Measurements from ENCODE around the gene FLYWCH2. TPM values are rescaled to one million over a fixed set of nuclear protein-coding genes. Genes with fewer than 3 reads are reported as not detected.

FLYWCH2 gene
- total and polyA plus RNA-seq, 2 of the 13 experiments (the other 11 are each of a cell fraction or from before 2014, with no cell fraction given) = 16.9 to 19.8 TPM

- TF ChIP-seq ZNF512B (CRISPR knock-in tag; IDR thresholded peaks at IDR 0.05; ENCODE audit: borderline replicate concordance) (no peak), GATAD2A (CRISPR knock-in tag; IDR thresholded peaks at IDR 0.05) (no peak), ZNF570 (CRISPR knock-in tag; IDR thresholded peaks at IDR 0.05; ENCODE audit: borderline replicate concordance) (no peak), NFE2L2 (IDR thresholded peaks at IDR 0.05; ENCODE audit: low read length) (no peak), ZBTB4 (CRISPR knock-in tag; IDR thresholded peaks at IDR 0.05; ENCODE audit: borderline replicate concordance) (no peak), NR3C1 (CRISPR knock-in tag; IDR thresholded peaks at IDR 0.05) (no peak), PRDM10 (CRISPR knock-in tag; IDR thresholded peaks at IDR 0.05; ENCODE audit: low read depth) (no peak), SMAD9 (CRISPR knock-in tag; IDR thresholded peaks at IDR 0.05) (no peak), ZNF17 (CRISPR knock-in tag; IDR thresholded peaks at IDR 0.05) (no peak), ELK4 (CRISPR knock-in tag; IDR thresholded peaks at IDR 0.05; ENCODE audit: borderline replicate concordance) (no peak), PHF21A (CRISPR knock-in tag; IDR thresholded peaks at IDR 0.05) (peak; percentile 48; the same call in 1 of the 2 replicates), BORCS8-MEF2B (CRISPR knock-in tag; IDR thresholded peaks at IDR 0.05) (no peak), ZFP91 (CRISPR knock-in tag; IDR thresholded peaks at IDR 0.05; ENCODE audit: borderline replicate concordance) (peak; percentile 43; the same call in 1 of the 2 replicates), ZNF816 (CRISPR knock-in tag; IDR thresholded peaks at IDR 0.05; ENCODE audit: borderline replicate concordance) (no peak), MNT (IDR thresholded peaks at IDR 0.05) (no peak)
Measured at GRCh38 chr16:2838928-2839327, 44.1 kb upstream of the FLYWCH2 start (continued).

Measured in HepG2 (cell line).